SK-MEL-5 (cell line): Measurements from ENCODE around the gene NEU1. TPM values are rescaled to one million over a fixed set of nuclear protein-coding genes. Genes with fewer than 3 reads are reported as not detected.
A peak's percentile ranks its signal among the peaks of the same experiment; 100 is the strongest.

ENCODE experiments used
- DNase-seq: peaks from one replicate; pipeline ENCODE4 v3.0.0-alpha.2; 2016; ENCODE audit warnings: low read depth, low spot score
- in situ Hi-C: cut with HindIII; loops from 2 replicates; pipeline ENCODE4 v1.10.0; 2016; ENCODE audit warnings: low sequenced_read_pairs, high pct_unique_total_duplicates, low pct_unique_long_range_greater_than_20kb
- total RNA-seq: library from RNA; depleted of rRNA; stranded (reverse); fragments of >200 nt; shearing (Covaris generic); gene quantifications from 2 replicates; pipeline ENCODE4 v1.2.3, GENCODE V29; 2014

The NEU1 gene
- total RNA-seq, 1 experiment from 2014 or later = 213 TPM

GRCh38 chr6:31897612-31898382 lies 35.2 kb upstream of the NEU1 start, which contains the start of gene EHMT2:
TSS of gene EHMT2 (minus strand) at chr6:31897698. CDS start at chr6:31897677, 21 bp downstream.
- in situ Hi-C loops = no loop called here
- peak; percentile 84 for DNase-seq

GRCh38 chr6:31896856-31897611 lies 34.4 kb upstream of the NEU1 start:
- in situ Hi-C loops = no loop called here

GRCh38 chr6:31896493-31896855 lies 33.9 kb upstream of the NEU1 start:
- in situ Hi-C loops = no loop called here
- no peak for DNase-seq

More at GRCh38 chr6:31896856-31897611, 34.4 kb upstream of the NEU1 start:
- DNase-seq = no peak

GRCh38 chr6:31892821-31893220 lies 30.2 kb upstream of the NEU1 start:
- in situ Hi-C loops = no loop called here
- no peak for DNase-seq

GRCh38 chr6:31889331-31889972 lies 26.8 kb upstream of the NEU1 start:
- DNase-seq = no peak
- in situ Hi-C loops = no loop called here

GRCh38 chr6:31888276-31889258 lies 25.9 kb upstream of the NEU1 start:
- peak; percentile 28 for DNase-seq
- in situ Hi-C loops = no loop called here

- in situ Hi-C loops = no loop called here
- no peak for DNase-seq
Measured at GRCh38 chr6:31887173-31888007, 24.8 kb upstream of the NEU1 start.

GRCh38 chr6:31886541-31886991 lies 23.9 kb upstream of the NEU1 start:
- in situ Hi-C loops = no loop called here
- DNase-seq = no peak

- in situ Hi-C loops = no loop called here
- DNase-seq = no peak
Measured at GRCh38 chr6:31884528-31885035, 22.0 kb upstream of the NEU1 start.

GRCh38 chr6:31883676-31884075 lies 21.1 kb upstream of the NEU1 start:
- in situ Hi-C loops = no loop called here

GRCh38 chr6:31882344-31882743 lies 19.7 kb upstream of the NEU1 start:
- no peak for DNase-seq
- in situ Hi-C loops = no loop called here

More at GRCh38 chr6:31883676-31884075, 21.1 kb upstream of the NEU1 start:
- DNase-seq = no peak

GRCh38 chr6:31881136-31881859 lies 18.7 kb upstream of the NEU1 start:
- in situ Hi-C loops = no loop called here
- DNase-seq = no peak

GRCh38 chr6:31880616-31881015 lies 18.0 kb upstream of the NEU1 start:
- no peak for DNase-seq
- in situ Hi-C loops = no loop called here

- no peak for DNase-seq
Measured at GRCh38 chr6:31879901-31880300, 17.3 kb upstream of the NEU1 start.

GRCh38 chr6:31879143-31879542 lies 16.5 kb upstream of the NEU1 start:
- no peak for DNase-seq
- in situ Hi-C loops = no loop called here

More at GRCh38 chr6:31879901-31880300, 17.3 kb upstream of the NEU1 start:
- in situ Hi-C loops = no loop called here

- no peak for DNase-seq
- in situ Hi-C loops = no loop called here
Measured at GRCh38 chr6:31878726-31879125, 16.1 kb upstream of the NEU1 start, which contains the start of gene SLC44A4. TSS of gene SLC44A4 (minus strand) at chr6:31878997. CDS start at chr6:31878980, 17 bp downstream.
